HG02763 (cell line): ENCODE results near the gene ACP5.
A peak's percentile ranks its signal among the peaks of the same experiment; 100 is the strongest.

Experiments used
- ATAC-seq: cut with Tn5 transposase; IDR thresholded peaks from one replicate; pipeline ENCODE4 v1.9.1; 2021; ENCODE audit warnings: mild to moderate bottlenecking, moderate library complexity; ENCODE audit not compliant: unreplicated experiment

The ACP5 gene

GRCh38 chr19:11549386-11549953 lies 28.0 kb downstream of the ACP5 start:
- ATAC-seq, result no peak

GRCh38 chr19:11547929-11548700 lies 29.3 kb downstream of the ACP5 start:
- ATAC-seq, result no peak

GRCh38 chr19:11541238-11541637 lies 36.2 kb downstream of the ACP5 start:
- no peak for ATAC-seq

- ATAC-seq, result no peak
These were observed 36.8 kb downstream of the ACP5 start for GRCh38 chr19:11540645-11541044.

- no peak for ATAC-seq
These were observed 37.7 kb downstream of the ACP5 start for GRCh38 chr19:11539495-11540365.

- no peak for ATAC-seq
These were observed 39.0 kb downstream of the ACP5 start, which contains the start of gene CNN1 for GRCh38 chr19:11538232-11539036. CNN1 (plus strand) TSS chr19:11538851; CDS start chr19:11538928, 77 bp downstream.

- ATAC-seq, result no peak
These were observed 41.5 kb downstream of the ACP5 start for GRCh38 chr19:11535792-11536595.

- no peak for ATAC-seq
These were observed 42.5 kb downstream of the ACP5 start for GRCh38 chr19:11534948-11535347.

GRCh38 chr19:11534538-11534937 lies 42.9 kb downstream of the ACP5 start:
- ATAC-seq, result no peak

- no peak for ATAC-seq
These were observed 47.0 kb downstream of the ACP5 start for GRCh38 chr19:11530432-11530831.

- peak; percentile 95 for ATAC-seq
These were observed 48.7 kb downstream of the ACP5 start, which contains the start of gene ECSIT for GRCh38 chr19:11528551-11529341. ECSIT (minus strand) TSS chr19:11529134; CDS start chr19:11519170, 9,964 bp downstream.
